ENCODE data around the gene HIVEP3. TPM values are rescaled to one million over a fixed set of nuclear protein-coding genes. Genes with fewer than 3 reads are reported as not detected.

Gene HIVEP3
- total and polyA plus RNA-seq, 2 of the 13 experiments (the other 11 are each of a cell fraction or from before 2014, with no cell fraction given), result 0.05 TPM; not detected in 1

GRCh38 chr1:41709873-41710272, 208.8 kb downstream of the HIVEP3 start (continued):
- TF ChIP-seq GABPA (IDR thresholded peaks at IDR 0.05; ENCODE audit: low read depth, low read length) (no peak), GABPA (CRISPR knock-in tag; IDR thresholded peaks at IDR 0.05; ENCODE audit: low read depth) (no peak), PPARG (CRISPR knock-in tag; conservative IDR thresholded peaks at IDR 0.05) (no peak)

- 3% methylated on average over 4 of the region's 4 CpGs for WGBS (ENCODE audit: low lambda C conversion rate)
- FAIRE-seq, result no peak
These were observed 209.4 kb downstream of the HIVEP3 start for GRCh38 chr1:41709331-41709730.

GRCh38 chr1:41708332-41708731, 210.4 kb downstream of the HIVEP3 start:
- FAIRE-seq (no peak), DNase-seq (ENCODE audit: low spot score) (no peak), ATAC-seq (no peak)
- ChIA-PET CTCF (ENCODE audit: low intra/inter-chr PET ratio, low total read pairs) (no interaction called here), POLR2A (no interaction called here)
- intact Hi-C loops (cut with micrococcal nuclease; ENCODE audit: unreplicated experiment) (loop anchor here (1.0 kb wide), 1 partner anchor 12 kb away; no protein-coding TSS in a partner anchor), in situ Hi-C loops (cut with HindIII; ENCODE audit: extremely low pct_ligation_motif_present, low pct_unique_long_range_greater_than_20kb) (no loop called here)
- H3K36me3 ChIP-seq (replicated peaks in 1 of 2; ENCODE audit: control insufficient read depth in 1 of 2, insufficient read depth in 2 of 2, low read length in 2 of 2), result no peaks in the 10 kb centered on the region
- no peak overlapping the region for H3K9ac ChIP-seq (ENCODE audit: insufficient read depth, low read depth, low read length)
- H2AFZ ChIP-seq (ENCODE audit: low read length), result no peak overlapping the region
- no TSS peak for BruUV-seq (replicated peaks)
- no peak overlapping the region for H3K27ac ChIP-seq (ENCODE audit: extremely low read length, insufficient read depth, low read length)
- H3K27me3 ChIP-seq (ENCODE audit: control insufficient read depth in 1 of 2, insufficient read depth in 2 of 2, low read length in 2 of 2), result peaks cover 7 to 43% of the 10 kb centered on the region in 2 experiments; a peak in 3 of 5 replicates
- H3K9me3 ChIP-seq (ENCODE audit: low read length), result no peaks in the 10 kb centered on the region
- H3K79me2 ChIP-seq (ENCODE audit: insufficient read depth, low read length), result no peaks in the 10 kb centered on the region
- no peaks in the 10 kb centered on the region for H3K4me1 ChIP-seq (ENCODE audit: insufficient read depth, low read length)
- H4K20me1 ChIP-seq (ENCODE audit: insufficient read depth, low read length), result no peaks in the 10 kb centered on the region
- no peak overlapping the region for H3K4me3 ChIP-seq (replicated peaks in 1 of 3; ENCODE audit: insufficient read depth in 1 of 3, low read depth in 2 of 3, low read length in 3 of 3)
- whole genome bisulfite sequencing (ENCODE audit: low lambda C conversion rate), result 0% methylated on average over 2 of the region's 2 CpGs
- H3K4me2 ChIP-seq (ENCODE audit: low read depth, low read length), result no peak overlapping the region
- TF ChIP-seq ZNF724P (CRISPR knock-in tag; IDR thresholded peaks at IDR 0.05; ENCODE audit: borderline replicate concordance), result no peak
- no peak for TF ChIP-seq ZNF317 (CRISPR knock-in tag; IDR thresholded peaks at IDR 0.05)
- TF ChIP-seq YEATS2 (CRISPR knock-in tag; IDR thresholded peaks at IDR 0.05; ENCODE audit: borderline replicate concordance), result no peak
- no peak for TF ChIP-seq ZSCAN12 (CRISPR knock-in tag; IDR thresholded peaks at IDR 0.05)
- no peak for TF ChIP-seq ZNF740 (CRISPR knock-in tag; IDR thresholded peaks at IDR 0.05)
- TF ChIP-seq ATM (IDR thresholded peaks at IDR 0.05; ENCODE audit: borderline replicate concordance), result no peak
- no peak for TF ChIP-seq ZBTB20 (CRISPR knock-in tag; IDR thresholded peaks at IDR 0.05; ENCODE audit: borderline replicate concordance, low read depth)
- no peak for TF ChIP-seq ZNF224 (CRISPR knock-in tag; IDR thresholded peaks at IDR 0.05)

More at GRCh38 chr1:41709331-41709730, 209.4 kb downstream of the HIVEP3 start:
- DNase-seq (ENCODE audit: low spot score) (no peak), ATAC-seq (no peak)
- Histone ChIP-seq H3K9ac (ENCODE audit: insufficient read depth, low read depth, low read length) (no peak overlapping the region), H3K4me1 (ENCODE audit: insufficient read depth, low read length) (no peaks in the 10 kb centered on the region), H3K36me3 (replicated peaks in 1 of 2; ENCODE audit: control insufficient read depth in 1 of 2, insufficient read depth in 2 of 2, low read length in 2 of 2) (no peaks in the 10 kb centered on the region), H3K79me2 (ENCODE audit: insufficient read depth, low read length) (no peaks in the 10 kb centered on the region), H4K20me1 (ENCODE audit: insufficient read depth, low read length) (no peaks in the 10 kb centered on the region), H3K27me3 (ENCODE audit: control insufficient read depth in 1 of 2, insufficient read depth in 2 of 2, low read length in 2 of 2) (peaks cover 7 to 43% of the 10 kb centered on the region in 2 experiments; a peak in 3 of 5 replicates), H3K4me2 (ENCODE audit: low read depth, low read length) (no peak overlapping the region), H3K27ac (ENCODE audit: extremely low read length, insufficient read depth, low read length) (no peak overlapping the region), H3K9me3 (ENCODE audit: low read length) (no peaks in the 10 kb centered on the region), H3K4me3 (replicated peaks in 1 of 3; ENCODE audit: insufficient read depth in 1 of 3, low read depth in 2 of 3, low read length in 3 of 3) (no peak overlapping the region), H2AFZ (ENCODE audit: low read length) (no peak overlapping the region)
- in situ Hi-C loops (cut with HindIII; ENCODE audit: extremely low pct_ligation_motif_present, low pct_unique_long_range_greater_than_20kb) (no loop called here), intact Hi-C loops (cut with micrococcal nuclease; ENCODE audit: unreplicated experiment) (no loop called here)
- CTCF ChIA-PET (ENCODE audit: low intra/inter-chr PET ratio, low total read pairs), result no interaction called here
- POLR2A ChIA-PET, result no interaction called here
- BruUV-seq (replicated peaks), result no TSS peak
- TF ChIP-seq ZNF766 (CRISPR knock-in tag; IDR thresholded peaks at IDR 0.05; ENCODE audit: borderline replicate concordance), result no peak

All from HepG2 (cell line).